ENCODE data around the gene ST3GAL6.

Gene ST3GAL6

GRCh38 chr3:98732286-98733052, 30.7 kb upstream of the ST3GAL6 start:
- peak overlapping the region; percentile 85 for H3K4me3 ChIP-seq (ENCODE audit: low read depth, low read length)
- TF ChIP-seq CTCF (IDR thresholded peaks at IDR 0.05; ENCODE audit: borderline replicate concordance, insufficient read depth, low read depth, low read length): no peak

- TF ChIP-seq CTCF (IDR thresholded peaks at IDR 0.05; ENCODE audit: borderline replicate concordance, insufficient read depth, low read depth, low read length): no peak
- H3K4me3 ChIP-seq (ENCODE audit: low read depth, low read length): peak overlapping the region; percentile 85
Observed at GRCh38 chr3:98733053-98733811, 29.9 kb upstream of the ST3GAL6 start.

GRCh38 chr3:98733812-98734281, 29.3 kb upstream of the ST3GAL6 start:
- TF ChIP-seq CTCF (IDR thresholded peaks at IDR 0.05; ENCODE audit: borderline replicate concordance, insufficient read depth, low read depth, low read length): no peak
- H3K4me3 ChIP-seq (ENCODE audit: low read depth, low read length): peak overlapping the region; percentile 85

GRCh38 chr3:98734306-98734705, 28.8 kb upstream of the ST3GAL6 start:
- peak overlapping the region; percentile 85 for H3K4me3 ChIP-seq (ENCODE audit: low read depth, low read length)
- no peak for TF ChIP-seq CTCF (IDR thresholded peaks at IDR 0.05; ENCODE audit: borderline replicate concordance, insufficient read depth, low read depth, low read length)

- H3K4me3 ChIP-seq (ENCODE audit: low read depth, low read length): no peak overlapping the region
- TF ChIP-seq CTCF (IDR thresholded peaks at IDR 0.05; ENCODE audit: borderline replicate concordance, insufficient read depth, low read depth, low read length): no peak
Observed at GRCh38 chr3:98734735-98735134, 28.4 kb upstream of the ST3GAL6 start.

GRCh38 chr3:98735296-98735695, 27.8 kb upstream of the ST3GAL6 start:
- no peak for TF ChIP-seq CTCF (IDR thresholded peaks at IDR 0.05; ENCODE audit: borderline replicate concordance, insufficient read depth, low read depth, low read length)
- H3K4me3 ChIP-seq (ENCODE audit: low read depth, low read length): no peak overlapping the region

Measured in GM12875 (cell line).